GM19193 (cell line): ENCODE data around the gene PDCD1LG2.

Experiments used
- POLR2A ChIP-seq: IDR thresholded peaks from 4 replicates; pipeline ENCODE4 v1.6.1; 2011; ENCODE audit not compliant: insufficient read depth, insufficient read length; ENCODE audit errors: extremely low read depth

PDCD1LG2 gene

DNA sequence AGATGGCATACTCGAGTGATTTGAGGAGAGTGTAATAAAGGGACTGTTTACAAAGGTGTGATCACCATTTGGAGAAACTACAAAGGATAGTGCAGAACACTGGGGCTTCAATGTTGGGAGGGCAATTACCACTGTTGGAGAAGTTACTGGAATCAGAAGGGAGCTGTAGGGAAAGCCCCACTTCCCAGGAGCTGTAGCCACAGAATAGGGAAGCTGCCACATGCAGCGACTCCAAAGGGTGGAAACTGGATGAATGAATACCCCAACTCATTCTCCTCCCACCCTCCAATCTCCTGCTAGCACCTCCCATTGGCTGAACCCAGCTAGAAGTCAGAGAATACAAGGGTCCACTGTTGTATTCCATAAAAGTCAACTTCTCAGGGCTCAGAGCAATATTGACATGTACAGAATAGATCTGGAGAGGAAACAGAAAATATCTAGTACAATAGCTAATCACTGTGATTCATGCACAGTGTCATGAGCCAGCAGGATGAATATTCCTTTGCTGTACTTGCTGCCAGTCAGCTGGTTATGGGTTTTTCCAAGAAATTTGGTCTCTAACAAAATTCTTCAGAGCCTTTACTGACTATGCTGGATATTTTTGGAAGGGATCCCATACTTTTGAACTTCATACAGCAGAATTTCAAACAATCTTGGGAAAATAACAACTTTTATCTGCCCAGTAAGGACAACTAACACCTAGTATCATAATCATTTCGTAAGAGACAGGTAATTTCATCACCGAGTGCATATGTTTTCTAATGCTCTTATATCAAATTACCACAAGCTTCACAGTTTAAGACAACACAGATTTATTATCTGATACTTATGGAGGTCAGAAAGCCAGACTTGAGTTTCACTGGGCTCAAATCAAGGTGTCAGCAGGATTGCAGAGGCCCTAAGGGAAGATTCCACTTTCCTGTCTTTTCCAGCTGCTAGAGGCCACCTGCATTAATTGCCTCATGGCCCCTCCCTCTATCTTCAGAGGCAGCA, 39.6 kb downstream of the PDCD1LG2 start:
- no peak for TF ChIP-seq POLR2A

DNA sequence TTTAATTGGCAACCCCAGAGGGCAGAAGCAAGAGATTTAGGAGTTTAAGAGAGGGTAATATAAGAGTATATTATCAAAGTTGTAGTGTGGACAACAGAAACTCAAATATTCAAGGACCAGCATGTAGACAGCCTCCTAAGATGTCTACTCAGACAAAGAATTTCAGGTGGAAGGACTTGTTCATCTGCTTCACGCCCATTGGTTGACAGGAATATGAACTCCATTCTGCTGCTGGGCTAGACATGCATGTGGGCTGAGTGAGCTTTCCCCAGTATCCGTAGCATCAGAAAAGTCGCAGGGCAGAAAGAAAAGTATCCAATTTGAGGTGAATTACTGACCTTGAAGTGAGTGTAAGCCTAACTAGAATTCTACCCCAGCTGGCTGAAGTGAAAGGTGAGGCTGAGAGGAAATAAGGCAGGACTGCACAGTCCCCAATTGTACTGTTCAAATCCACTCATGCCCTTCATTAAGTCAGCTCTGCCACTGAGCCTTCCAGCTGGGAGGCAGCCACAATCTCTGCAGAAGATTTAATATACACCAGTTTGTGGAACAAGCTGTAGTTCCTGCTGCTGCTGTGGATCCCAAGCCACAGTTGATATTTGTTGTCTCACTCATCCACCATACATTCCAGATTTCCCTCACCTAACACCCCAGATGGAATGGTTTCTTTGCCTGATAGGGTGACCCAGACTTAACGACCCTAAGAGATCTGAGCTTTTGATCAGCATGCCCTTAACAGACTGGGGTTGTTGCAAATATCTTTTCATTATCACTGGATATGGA, 41.2 kb downstream of the PDCD1LG2 start:
- no peak for TF ChIP-seq POLR2A

DNA sequence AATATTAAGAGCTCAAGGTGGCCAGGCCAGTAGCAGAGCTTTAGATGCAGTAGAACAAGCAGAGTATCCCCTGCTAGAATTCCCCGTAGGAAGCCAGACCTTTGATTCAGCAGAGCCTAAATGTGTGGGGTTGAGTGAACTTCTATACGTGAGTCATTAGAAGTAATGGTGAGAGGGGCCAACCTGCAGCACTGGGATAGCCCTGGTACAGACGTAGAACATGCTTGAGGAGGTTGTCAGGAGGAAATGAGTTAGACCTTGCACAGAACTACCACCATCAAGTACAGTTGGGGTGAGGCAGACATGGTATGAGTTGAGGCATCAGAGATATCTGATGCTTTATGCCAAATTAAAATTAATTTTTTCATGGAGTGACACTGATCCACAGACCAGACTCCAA, 42.0 kb downstream of the PDCD1LG2 start:
- TF ChIP-seq POLR2A, result no peak

DNA sequence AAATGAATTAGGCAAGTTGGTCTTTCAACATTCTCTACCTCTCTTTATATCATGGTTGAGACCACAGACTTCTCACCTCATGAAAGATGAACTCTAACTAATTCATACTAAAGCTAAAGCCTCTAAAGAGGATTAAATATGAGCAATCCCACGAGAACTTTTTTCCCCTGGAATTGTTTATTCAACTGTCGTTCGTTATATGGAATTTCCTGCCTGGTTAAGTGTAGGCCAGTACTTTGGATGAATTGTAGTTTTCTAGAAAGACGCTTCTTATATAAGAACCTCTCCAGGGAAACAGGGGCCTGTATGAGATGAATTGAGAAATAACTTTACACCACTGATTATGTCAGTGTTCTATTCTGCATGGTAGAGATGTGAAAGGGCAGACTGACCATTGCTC, 42.9 kb downstream of the PDCD1LG2 start:
- no peak for TF ChIP-seq POLR2A

DNA sequence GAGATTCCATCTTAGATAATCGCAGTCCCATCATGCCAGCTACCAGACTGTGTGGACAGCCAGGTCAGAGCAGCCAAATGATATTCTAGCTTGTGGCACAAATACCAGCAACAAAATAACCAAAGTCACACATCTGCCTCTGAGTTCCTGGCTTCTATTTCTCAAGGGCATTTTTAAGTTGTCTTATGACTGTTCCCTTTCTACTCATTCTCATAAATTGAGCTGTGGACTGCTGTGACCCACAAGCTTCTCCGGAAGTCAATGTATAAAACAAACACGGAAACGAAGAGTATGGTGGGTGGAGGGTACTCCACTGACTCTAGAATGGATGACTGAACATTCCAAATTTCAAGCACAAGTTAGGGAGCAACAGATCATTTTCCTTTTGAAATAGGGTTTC, 43.9 kb downstream of the PDCD1LG2 start:
- no peak for TF ChIP-seq POLR2A

DNA sequence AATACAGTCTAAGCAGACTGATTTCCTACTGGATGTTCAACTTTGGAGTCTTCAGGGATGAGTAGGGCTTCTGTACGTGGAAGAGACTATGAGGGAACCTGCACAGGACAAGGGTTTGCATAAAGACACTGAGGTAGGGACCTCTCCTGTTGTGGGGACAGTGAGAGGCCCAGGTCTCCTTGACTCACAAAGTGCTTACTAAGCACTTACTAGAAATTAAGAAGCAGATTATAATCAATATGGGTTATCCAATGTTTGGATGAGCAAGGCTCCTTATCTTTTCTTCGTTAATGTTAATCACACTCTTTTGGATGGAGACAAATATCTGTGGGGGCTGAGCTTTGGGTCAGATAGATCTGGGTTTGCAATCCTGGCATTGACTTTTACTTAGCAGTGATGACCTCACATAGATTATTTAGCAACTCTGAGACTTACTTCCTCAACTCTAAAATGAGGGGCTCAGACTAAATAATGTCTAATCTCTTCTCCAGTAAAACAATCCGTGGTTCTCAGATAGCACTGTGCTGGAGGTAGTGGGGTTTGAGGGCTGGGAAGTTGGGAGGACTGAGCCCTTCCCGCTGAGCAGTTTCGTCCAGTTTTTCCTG, 45.9 kb downstream of the PDCD1LG2 start:
- TF ChIP-seq POLR2A, result no peak

DNA sequence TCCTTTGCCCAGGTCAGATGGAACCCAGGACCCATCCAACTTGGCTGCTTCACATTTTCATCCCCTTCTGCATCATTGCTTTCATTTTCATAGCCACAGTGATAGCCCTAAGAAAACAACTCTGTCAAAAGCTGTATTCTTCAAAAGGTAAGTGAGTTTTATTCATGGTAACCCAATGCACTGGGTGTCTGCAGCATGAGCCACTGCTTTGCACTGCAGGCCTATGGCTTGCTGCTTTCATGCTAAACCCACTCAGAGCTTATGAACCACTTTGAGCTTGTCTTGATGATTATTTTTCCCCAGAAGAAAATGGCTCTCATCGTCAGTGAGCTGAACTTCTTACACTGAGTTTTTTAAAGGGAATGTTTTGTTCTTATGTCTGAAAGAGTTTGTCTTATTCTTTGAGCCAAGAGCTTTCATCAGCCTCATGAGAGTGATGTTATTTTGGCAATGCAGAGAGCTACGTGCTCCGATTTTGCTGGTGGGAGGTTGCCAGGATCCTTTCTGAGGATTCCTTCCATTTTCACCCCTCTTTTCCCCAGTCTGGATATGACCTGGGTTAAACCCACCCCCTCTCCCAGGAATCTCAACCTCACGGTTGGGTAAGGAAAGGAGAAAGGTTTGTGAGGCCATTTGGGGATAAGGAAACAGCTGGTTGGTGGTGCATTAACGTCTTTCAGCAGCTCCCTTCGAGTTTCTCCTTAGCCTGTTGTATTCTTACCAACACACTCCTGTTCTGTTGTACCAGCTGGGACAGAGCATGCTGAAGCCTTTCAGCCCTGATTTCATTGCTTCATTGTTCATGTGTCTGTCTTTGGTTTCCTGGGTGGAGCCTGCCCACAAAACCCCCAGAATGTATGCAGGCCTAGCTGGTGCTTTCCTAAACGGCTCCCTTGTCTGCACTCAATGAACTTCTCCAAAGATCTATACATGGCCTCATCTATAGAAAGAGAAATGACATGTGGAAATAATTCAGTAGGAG, 47.6 kb downstream of the PDCD1LG2 start:
- TF ChIP-seq POLR2A, result no peak

DNA sequence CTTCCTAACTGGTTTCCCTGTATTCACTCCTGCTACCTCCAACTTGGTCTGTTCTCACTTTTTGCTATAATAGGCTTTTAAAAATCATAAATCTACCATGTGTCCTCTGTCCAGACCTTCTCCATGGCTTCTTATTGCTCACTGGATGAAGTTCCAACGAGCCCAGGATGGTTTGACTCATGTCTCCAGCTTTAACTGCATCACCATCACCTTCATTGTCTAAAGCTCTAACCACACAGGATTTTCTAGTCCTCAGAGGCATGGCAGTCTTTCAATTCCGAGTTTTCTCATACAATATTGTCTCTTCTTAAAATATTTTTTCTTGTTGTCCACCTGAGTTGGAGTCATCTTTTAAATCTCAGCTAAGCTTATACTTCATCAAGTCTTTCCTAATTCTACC, 49.3 kb downstream of the PDCD1LG2 start:
- TF ChIP-seq POLR2A, result no peak

DNA sequence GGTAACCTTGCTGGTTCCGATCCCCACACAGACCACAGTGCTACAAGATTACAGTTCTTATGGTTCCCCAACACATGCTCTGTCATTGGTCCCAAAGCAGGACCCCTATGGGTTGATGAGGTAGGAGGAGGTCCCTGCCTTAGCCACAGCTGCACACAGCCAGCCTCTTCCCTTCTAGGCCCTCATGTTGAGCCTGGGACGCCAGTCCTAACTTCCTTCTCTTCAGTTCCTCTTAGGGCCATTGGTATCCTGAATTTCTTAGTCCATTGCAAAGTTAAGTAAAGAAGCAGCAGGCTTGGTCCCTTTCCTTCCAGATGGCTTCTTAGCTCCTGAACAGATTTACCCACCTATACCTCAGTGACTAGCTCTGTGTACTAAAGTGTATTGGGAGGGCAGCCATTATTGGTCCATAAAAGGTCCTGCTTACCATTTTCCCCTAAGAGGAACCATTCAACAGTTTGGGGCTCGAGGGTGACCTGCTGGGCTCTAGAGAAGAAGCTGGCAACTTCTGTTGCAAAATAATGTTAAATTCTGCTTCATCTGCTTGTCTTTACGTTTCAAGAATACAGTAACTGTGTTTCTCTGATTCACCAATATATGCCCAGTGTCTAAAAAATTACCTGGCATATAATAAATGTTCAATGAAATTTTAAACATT, 50.2 kb downstream of the PDCD1LG2 start:
- TF ChIP-seq POLR2A, result no peak

DNA sequence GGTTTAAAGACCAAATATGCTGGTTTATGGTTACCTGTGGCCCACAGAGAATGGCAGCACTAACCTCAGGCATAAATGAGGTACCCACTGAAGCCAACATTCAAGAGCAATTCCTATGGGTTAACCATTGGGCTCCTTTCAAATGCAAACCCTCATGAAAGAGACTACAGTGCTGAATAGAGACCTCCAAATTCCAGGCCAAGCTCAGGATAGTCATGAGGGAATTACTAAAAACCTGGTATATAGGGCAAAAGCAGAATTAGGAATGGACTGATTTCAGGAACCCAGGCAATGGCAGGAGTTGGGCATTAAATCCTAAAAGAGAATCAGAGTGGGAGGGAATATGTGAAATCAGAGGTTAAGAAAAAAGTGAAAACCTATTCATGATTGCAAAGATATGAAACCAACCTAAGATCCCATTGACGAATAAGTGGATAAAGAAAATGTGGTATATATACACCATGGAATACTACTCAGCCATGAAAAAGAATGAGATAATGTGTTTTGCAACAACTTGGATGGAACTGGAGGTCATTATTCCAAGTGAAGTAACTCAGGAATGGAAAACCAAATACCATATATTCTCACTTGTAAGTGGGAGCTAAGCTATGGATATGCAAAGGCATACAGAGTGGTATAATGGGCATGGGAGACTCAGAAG, 51.6 kb downstream of the PDCD1LG2 start:
- TF ChIP-seq POLR2A, result no peak

DNA sequence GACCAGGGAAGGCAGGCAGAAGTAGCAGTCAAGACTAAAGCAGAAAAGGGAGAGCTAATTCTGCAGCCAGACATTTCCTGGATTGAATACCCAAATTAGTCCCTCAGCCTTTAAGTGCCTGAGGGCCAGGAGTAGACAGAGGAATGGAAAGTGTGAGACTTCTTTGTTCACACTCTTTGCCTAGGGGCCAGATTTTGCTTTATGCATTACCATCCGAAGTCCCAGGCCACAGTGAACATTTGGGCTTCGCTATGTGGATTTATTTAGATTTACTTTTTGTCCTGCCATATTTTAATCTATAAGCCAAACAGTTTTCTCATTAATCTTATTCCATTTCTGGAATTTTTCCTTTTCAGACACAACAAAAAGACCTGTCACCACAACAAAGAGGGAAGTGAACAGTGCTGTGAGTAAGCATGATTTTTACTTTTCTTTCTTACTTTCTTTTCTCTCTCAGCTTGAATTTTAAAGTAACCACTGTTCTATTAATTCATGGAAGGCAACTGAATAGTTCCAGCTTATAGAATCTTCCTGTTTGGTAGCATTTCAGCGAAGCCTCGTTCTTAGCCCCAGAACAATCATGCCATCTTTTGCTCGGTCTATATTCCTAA, 52.6 kb downstream of the PDCD1LG2 start:
- no peak for TF ChIP-seq POLR2A

DNA sequence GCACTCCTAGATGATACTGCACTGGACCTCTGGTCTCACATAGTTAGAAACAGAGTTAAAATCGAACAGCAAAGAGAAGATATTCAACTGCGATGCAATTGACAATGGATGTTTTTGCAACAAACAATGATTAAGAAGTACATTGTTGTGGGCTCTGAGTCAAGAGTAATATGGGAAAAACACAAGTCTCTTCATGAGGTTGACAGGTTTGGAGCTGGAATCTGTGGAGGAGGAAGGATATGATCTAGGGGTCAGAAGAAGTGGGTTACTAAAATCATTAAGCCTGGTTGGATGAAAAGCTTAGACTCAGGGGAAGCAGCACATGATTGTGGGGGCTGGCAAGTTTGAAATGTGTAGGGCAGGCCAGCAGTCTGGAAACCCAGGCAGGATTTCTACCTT, 53.1 kb downstream of the PDCD1LG2 start:
- TF ChIP-seq POLR2A, result no peak

DNA sequence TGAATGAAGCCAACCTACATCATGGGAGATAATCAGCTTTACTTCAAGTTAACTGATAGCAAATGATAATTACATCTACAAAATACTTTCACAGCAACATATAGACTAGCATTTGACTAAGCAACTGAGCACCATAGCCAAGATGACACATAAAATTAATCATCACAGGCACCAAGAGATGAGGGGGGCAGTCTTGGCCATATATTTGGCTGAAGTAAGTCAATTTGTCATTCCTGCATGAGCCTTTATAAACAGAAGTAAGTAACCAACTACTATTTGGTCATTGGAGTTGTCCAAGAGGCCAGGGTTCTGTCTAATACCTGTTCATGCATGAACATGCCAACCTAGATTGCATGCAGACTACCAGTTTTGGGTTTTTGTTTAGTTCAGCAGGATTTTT, 53.6 kb downstream of the PDCD1LG2 start:
- no peak for TF ChIP-seq POLR2A
